NCI-H2081 (cell line): Measurements from ENCODE around the gene ESPNL.

Experiments used
- DNase-seq, 2 experiments: peaks; one replicate each; lab custom pipeline; 2025; lab: John Stamatoyannopoulos, UW

ESPNL gene

DNA sequence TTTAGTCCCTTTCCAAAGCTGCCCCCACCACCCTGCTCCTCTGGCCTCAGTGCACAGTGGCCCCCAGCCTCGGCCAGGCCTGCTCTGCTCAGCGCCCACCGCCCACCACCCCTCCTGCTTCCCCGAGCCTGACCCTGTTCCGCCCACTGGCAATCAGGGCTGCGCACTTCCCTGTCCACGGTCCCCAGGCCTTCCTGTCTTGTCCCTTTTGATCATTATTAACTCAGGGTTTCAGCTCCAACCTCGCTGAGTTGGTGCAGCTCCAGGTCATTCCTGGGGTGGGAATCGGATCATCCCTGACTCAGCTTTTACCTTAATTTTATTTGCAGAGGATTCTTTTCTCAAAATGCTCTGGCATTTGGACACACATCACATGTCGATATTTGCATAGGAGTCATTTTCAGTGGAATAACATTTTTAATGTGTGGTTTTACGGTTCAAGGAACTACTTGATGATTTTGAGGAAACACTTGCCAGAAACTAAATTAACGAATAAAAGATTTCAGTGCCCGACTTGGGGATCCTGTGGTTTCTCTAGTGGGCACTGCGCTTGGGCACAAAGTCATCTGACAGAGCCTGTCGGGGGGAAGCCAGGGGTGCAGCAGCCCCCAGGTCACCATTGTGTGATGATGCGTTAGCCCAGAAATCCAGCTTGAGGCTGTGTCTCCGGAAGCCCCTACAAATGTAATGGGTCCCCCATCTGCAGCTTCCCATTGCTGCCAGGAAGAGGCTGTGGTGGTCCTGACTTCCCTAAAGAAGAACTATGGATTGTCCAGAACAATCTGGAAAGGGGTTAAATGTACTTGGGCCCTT lies 1.0 kb upstream of the ESPNL start:
- DNase-seq = no peak

DNA sequence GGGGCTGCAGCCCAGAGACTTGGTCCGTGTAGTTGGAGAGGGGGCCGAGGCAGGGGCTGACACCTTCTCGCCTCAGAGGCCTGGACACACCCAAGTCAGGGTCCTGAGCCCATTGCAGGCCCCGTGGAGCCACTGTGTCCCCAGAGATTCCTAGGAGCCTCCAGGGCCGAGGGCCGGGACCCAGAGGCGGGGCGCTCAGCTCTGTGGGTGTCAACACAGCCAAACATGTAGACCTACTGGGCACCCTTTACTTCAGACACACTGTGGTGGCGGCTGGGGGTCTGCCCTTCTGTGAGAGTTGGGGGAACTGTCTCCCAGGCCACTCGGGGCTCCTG lies 459 bp upstream of the ESPNL start:
- DNase-seq = no peak

DNA sequence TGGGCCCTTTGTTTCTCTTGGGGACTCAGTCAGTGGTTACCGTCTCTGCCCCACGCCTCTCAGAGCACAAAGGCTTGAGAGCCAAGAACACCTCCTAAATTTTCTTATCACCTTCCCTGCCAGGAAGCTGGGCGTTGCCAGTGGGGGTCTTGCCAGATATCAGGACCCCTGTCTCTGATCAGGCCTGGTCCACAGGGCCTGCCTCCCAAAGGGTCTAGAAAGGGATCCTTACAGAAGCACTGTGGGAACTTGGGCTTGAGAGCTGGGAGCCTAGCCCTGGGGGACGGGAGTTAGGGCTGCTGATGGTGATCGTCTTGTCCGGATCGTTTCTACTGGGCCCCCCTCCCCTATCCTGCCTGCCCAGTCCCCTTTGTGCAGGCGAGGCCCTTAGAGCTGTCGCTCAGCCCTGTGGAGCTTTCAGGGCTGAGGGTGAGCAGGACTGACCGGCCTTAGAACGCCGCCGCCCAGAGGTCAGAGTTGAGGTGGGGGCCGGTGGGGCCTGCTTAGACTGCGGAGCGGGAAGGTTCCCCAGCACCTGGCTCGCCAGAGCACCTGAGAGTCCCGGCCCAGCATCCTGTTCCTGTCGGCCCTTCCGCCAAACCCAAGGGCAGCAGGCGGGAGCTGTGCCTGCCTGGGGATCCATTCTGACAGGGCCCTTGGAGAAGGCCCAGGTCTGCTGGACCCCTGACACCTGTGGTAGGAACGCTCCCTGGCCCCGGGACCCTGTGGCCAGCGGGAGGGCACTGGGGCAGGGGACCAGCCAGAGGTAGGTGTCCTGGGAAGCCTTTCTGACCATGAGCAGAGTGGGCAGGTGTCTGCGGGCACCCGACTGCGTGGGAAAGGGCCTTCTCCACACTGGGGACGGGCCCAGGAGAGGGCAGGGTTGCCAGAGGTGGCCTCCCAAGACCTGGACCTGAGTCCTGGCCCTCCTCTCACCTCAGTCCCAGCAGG lies 956 bp downstream of the ESPNL start:
- DNase-seq = no peak

DNA sequence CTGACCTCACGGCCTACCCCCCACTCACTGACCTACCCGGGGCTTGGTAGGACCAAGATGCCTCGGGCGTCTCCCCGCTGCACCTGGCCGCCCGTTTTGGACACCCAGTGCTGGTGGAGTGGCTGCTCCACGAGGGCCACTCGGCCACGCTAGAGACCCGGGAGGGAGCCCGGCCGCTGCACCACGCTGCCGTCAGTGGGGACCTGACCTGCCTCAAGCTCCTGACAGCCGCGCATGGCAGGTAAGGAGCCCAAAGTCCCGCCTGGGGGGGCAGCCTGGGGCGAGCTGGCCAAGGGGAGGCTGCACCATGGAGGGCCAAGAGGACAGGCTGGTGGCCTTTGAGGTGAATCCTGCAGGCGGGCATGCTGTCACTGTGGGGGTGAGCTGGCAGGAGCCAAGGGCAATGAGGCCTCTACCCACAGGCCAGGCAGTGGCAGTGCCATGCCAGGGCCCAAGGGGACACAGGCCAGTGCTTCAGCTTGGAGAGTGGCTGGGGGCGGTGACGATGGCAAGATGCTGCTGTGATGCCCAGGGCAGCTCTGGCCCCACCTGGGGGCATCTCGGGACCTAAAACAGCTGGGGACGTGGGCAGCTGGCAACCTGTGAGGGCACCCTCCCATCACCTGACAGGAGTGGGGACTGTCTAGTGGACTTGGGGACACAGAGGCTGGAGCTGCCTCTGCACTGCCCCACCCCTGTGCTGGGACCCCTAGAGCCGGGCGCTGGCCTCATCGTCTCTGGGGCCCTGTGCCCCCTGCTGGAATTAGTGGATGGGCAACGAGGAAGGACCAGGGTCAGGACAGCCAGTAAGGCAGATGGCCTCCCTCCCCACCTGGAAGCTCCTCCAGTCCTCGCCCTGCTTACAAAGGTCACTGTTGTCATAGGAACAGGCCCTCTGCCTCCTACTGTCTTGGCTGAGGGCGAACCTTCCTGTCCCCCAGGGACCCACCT lies 2.0 kb downstream of the ESPNL start:
- no peak for DNase-seq

DNA sequence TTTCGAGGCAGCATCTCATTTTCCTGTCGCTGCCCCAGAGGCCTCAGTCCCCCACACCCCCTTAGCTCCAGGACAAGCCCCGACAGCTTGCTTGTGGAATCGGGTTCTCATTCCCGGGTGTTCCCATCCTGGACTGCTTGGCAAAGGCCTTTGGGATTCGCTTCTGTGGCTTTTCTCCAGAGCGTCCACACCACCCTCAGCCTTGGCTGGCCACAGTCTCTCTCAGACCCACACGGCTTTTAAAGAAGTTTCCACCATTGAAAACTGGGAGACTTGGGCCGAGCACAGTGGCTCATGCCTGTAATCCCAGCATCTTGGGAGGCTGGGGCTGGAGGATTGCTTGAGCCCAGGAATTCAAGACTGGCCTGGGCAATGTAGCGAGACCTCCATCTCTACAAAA lies 2.7 kb downstream of the ESPNL start:
- no peak for DNase-seq

DNA sequence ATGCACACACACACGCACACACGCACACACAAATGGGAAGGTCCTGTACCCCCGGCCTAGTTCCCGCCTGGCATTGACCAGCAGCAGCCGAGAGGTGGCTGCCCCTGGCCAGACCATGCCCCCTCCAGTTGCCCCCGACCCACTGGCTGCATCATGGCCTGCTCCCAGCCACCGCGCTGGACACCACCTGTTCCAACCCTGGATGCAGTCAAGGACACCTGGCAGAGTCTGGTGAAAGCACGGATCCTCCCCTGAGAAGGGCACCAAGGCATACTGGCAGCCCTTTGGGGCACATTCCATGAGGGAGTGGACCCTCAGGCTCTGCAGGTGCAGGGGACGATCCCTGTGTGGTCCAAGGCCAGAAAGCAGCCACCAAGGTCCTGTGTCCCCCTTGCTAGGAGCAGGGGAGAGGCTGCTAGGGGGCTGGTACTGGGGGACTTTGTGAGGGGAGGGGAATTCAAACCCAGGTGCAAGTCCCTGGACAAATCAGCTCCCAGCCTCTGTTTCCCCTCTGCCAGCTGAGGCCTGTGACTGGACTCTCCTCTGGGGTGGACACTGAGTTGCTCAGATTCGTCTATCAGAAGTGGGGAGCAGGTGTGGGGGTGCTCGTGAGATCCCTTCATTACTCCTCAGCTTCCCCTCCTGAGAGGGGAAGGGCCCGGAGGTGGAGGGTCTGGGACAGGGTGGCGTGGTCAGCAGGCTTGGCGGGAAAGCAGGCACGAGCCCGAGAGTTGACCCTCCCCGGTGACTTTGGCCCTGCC lies 3.5 kb downstream of the ESPNL start:
- DNase-seq = no peak

DNA sequence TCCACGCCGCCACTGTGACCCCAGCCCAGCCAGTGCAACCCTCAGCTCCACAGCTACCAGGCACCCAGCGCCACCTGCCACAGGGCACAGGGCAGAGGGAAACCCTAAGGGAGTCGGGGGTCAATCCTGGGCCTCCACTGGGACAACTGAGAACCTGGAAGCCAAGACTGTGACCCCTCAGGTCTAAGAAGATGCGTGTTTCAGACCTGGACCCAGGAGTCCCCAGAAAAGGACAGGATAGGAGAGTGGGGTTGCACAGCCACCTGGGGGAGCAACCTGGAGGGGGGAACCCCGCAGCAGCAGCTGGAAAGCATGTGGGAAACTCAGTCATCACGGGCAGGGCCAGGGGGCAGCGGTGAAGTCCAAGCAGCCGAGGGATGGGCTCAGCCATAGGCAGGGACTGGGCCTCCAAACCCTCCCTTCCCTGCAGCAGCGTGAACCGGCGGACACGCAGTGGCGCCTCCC lies 4.1 kb downstream of the ESPNL start:
- no peak for DNase-seq

DNA sequence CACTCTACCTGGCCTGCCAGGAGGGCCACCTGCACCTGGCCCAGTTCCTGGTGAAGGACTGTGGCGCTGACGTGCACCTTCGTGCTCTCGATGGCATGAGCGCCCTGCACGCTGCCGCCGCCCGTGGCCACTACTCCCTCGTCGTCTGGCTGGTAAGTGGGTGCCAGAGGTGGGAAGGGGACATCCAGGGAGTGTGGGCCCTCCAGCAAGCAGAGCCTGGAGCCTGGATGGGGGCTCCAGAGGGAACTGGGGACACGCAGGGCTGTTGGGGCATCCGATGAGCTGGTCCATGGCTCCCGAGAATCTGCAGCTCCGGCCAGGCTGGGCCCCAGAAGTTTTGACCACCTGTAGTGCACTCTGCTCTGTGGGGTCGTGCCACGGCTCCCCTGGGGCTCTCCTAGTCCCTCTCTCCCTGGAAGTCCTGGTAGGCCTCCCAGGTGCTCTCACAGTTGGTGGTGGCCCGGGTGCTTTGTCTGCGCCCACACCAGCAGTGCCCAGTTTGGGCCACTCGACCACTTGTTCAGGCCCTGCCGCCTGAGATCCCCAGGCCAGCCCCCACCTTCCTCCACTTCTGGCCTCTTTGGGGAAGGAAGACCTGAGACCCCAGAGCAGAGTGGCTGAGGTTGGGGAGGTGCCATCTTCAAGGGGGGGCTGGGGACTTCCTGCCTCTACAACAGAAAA lies 4.7 kb downstream of the ESPNL start:
- no peak for DNase-seq

DNA sequence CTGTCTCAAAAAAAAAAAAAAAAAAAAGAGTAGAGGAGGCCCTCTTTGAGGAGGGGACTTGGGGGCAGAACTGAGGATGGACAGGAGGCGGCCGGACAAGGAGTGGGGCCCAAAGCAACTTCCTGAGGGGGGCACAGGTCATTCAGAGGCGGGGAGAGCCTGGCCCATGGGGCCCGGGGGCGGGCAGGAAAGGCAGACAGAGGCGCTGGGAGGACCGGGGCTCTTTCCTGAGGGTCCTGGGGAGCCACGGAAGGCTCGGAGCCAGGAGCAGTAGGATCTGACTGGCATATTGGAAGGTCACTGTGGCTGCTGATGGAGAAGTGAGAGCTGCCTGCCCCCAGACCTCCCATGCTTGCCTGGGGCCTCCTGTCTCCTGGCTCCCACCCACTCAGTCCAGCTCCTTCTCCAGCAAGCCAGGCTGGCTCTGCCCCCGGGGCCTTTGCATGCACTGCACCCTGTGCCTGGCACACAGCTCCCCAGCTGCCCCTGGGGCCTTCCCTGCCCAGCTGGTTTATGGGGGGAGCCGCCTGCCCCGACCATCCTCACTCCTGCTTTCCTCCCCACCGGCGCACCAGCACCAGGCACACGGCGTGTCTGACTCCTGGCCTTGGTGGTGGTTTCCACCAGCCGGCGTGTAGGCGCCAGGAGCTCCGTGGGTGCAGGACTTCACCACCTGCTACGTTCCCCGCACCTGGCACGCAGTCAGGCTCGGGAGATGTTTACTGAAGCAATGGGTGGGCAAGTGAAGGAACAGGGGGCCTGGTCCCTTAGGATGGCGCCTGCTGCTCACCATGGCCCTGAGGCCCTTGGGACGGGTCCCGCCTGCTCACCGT lies 5.6 kb downstream of the ESPNL start:
- DNase-seq = no peak

DNA sequence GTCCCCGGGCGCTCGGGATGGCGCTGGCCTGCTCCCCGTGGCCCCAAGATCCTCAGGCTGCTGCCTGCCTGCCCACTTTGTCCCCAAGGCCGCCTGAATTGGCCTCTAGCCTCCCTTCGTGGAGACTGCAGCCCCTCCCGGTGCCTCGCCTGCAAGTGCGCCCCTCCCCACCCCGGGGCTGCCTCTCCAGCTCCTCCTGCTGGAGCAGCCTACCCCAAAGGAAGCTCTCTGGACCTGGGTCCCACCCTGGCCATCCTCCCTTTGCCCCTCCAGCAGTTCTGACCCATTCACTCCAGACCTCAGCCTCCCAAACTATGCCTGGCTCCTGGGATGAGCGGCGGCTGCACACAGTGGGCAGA lies 6.2 kb downstream of the ESPNL start:
- DNase-seq = no peak

DNA sequence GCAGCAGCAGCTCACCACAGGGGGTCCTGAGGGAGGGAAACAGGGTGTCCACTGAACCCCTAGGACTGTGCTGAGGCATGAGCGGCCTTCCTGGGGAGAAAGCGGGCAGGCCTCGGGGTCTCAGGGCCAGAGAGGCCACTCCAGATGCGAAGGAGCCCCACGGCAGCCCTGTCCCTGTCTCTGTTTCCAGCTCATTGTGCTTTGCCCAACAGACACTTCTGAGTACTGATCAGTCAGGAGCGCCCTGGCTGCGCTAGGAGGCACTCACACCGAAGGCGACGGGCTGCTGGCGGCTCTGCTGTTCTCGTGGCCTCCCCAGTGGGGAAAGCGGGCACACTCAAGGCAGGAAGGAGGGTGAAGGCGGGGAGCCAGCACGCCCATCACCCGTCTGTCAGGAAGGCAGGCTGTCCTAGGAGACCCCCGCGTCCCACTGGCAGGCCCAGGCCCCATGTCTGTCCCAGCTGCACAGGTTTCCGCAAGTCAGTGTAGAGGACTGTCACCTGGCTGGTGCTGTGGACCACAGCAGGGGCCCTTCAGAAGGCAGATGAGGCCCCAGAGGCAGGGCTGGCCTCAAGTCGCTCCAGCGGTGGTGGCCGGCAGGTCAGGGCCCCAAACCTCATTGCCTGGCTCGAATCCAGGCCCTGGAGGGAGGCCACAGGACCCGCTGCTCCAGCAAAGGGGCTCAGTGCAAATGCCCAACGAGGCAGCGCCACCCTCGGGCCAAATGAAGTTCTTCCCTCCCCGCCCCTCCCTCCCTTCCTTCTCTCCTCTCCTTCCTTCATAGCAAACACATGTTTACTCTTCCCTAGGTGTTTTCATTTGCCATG lies 6.8 kb downstream of the ESPNL start:
- DNase-seq = no peak

DNA sequence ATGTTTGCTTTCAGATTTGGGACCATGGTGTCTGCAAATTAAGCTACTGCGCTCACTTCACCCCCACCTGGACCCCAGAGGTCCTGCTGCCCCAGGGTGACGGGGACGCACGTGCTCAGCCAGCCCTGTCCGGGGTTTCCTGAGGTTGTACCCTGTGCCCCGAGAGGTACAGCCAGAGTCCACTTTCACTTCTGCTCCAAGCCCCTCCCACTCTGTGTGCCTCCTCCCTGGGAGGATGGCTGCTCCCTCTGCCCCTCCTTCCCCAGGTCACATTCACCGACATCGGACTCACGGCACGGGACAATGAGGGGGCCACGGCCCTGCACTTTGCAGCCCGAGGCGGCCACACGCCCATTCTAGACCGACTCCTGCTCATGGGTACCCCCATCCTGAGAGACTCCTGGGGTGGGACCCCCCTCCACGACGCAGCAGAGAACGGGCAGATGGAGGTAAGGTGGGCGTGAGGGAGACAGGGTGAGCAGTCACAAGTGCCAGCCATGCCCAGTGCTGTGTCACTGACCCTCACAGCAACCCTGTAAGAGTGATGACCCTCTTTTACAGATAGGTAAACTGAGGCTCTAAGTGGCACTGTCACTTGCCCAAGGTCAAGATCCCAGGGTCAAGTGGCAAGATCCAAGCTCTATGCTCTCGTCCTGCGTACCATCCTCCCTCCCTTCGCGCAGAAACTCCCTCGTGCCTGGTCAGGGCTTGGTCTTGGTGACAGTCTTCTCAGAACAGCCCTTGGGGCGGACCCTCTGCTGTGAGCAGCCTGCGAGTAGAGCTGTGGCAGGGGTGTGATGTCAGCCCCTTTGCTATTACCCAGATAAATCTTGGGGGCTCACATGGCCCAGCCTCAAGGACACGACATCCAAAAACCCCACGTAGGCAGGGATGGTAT lies 7.6 kb downstream of the ESPNL start:
- no peak for DNase-seq

DNA sequence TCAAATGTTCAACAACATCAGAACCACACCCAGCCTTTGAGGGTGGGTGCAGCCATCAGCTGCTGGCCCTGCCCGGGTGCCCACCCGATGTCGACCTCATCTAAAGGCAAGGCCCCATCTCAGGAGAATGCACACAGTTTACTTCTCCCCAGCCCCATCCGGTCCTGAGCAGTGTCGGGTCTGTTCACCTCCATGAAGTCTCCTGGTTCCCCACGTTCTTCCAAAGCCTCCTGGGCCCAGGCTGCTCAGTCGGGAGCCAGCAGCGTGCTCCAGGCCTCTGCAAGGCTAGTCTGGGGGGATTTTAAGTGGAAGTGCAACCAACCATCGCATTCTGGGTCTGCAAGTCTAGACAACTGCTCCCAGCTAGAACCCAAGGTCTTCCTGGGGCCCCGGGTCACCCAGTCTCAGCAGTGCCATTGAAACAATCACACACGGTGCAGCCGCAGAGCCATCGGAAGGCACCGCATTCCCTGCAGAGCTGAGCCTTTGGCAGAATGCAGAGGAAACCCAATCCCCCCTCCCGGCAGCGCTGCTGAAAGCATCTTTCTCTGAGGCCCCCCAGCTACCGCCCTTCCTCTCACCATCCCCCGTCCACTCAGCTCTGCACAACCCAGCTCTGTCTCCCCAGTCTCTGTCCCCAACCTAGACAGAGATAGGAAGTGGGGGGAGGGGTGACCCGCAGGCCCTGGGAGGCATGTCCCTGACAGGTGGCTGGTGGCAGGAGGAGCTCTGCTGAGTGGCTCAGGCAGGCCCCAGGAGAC lies 8.5 kb downstream of the ESPNL start:
- DNase-seq = no peak

DNA sequence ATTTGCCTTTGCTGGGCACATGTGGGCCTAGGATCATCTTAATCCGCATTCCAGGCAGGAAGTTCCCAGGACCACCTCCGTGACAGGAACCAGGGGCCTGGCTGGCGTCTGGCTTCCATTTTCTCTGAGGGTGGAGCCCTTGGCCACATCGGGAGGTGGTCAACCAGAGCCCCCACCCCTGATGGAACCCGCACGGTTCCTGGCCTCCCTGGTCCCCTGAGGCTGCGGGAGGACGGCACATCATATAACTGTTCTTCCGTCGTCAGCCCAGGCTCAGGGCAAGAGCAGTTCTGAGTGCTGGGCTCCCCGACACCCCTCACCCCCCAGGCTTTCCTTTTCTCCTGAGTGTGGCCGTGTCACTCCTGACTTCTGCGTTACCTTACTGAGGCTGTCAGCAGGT lies 13.5 kb downstream of the ESPNL start:
- DNase-seq = no peak

DNA sequence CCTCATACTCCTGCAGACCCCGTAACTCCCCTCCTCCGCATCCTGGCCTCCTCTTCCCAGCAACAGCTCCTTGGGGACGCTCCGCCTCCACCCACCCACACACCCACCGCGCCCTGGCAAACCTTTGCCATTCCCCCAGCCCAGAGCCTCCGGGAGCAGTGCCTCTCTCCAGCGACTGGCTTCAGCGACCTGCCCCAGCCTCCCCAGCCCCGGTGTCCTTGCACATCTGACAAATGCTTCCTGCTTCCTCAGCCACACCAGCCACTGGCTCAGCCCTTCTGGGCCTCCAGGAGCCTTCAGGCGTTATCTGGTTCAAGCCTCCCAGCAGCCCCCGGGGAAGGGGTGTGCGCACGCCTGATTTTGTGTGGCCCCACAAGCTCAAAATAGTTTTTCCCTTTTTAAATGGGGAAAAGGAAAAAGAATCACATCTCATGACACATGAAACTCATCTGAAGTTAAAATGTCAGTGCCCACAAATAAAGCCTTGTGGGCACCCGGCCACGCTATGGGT lies 14.2 kb downstream of the ESPNL start:
- DNase-seq = no peak

DNA sequence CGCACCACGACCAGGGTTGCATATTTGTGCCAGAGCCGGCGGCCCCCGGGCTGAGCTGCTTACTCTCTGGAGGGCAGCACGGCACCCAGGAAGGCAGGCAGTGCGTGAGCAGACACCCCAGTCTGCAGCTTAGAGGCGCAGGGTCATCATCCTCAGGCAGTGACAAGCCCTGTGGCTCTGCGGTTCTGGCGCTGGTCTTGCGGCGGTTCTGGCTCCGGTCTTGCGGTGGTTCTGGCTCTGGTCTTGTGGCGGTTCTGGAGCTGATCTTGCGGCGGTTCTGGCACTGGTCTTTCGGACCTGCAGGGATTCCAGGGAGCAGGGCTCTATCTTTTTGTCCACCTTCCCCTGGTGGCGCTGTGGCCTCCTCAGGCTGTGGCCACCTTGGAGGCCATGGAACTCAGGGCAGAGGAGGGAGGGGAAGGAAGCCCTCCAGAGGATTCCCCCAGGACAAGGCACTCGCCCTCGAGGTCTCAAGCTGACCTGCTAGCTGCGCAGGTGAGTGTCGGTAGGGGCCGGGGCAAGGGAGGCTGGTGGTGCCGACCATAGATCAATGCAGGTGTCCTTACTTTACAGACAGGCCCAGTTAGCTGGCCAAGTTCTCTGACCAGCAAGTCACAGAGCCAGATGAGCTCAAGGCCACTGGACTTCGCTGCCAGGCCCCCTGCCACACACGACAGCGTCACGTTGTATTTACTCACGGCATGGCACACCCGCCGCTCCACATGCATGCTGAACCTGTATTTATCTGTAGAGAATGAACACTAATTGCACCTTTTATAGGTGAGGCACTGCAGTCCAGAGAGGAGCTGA lies 14.9 kb downstream of the ESPNL start:
- no peak for DNase-seq
